Endothelial cell of umbilical vein (primary cell): Measurements from ENCODE around the gene EEA1. TPM values are rescaled to one million over a fixed set of nuclear protein-coding genes. Genes with fewer than 3 reads are reported as not detected.

Source experiments
- BruUV-seq: library from RNA; stranded (reverse); fragments of 400-500 nt; replicated peaks from 2 replicates; lab custom pipeline; 2021; lab: Mats Ljungman, UMichigan
- CTCF ChIA-PET: fragments of 300-600, 350-600 bp; sonication (Branson Sonifier 250); formaldehyde crosslinking; loops from one replicate; lab custom pipeline; 2021; ENCODE audit warnings: antibody characterized with exemption, inconsistent platforms; lab: Charles Lee
- POLR2A ChIA-PET: fragments of 300-600, 350-600 bp; sonication (Branson Sonifier 250); formaldehyde crosslinking; loops from one replicate; lab custom pipeline; 2021; ENCODE audit warnings: antibody characterized with exemption, inconsistent platforms; lab: Charles Lee
- DNase-seq: peaks from one replicate; pipeline ENCODE4 v3.0.0-alpha.2; 2011; ENCODE audit warnings: low read depth, low spot score
- FAIRE-seq: peaks from 2 replicates; lab custom pipeline; 2011; peaks lifted over from hg19 to GRCh38; lab: Jason Lieb, UNC
- H2AFZ ChIP-seq: 2 replicates; pipeline ENCODE4 v1.6.0; 2012; ENCODE audit warnings: low read depth, low read length, control low read depth, inconsistent platforms
- H3K27ac ChIP-seq: 2 replicates; pipeline ENCODE4 v1.5.1; 2011; ENCODE audit warnings: low read depth, mild to moderate bottlenecking, control low read depth, low read length, moderate library complexity; ENCODE audit not compliant: insufficient read depth
- H3K27me3 ChIP-seq, 2 experiments: 2 replicates each; pipeline versions ENCODE4 v1.6.0 to v1.6.1; 2011; ENCODE audit warnings: low read length in 2 of 2, mixed read lengths in 1 of 2; ENCODE audit not compliant: control insufficient read depth in 2 of 2, insufficient read depth in 2 of 2
- H3K36me3 ChIP-seq, 2 experiments: 2 replicates in 1 of 2; 3 replicates in 1 of 2; pipeline ENCODE4 v1.5.1; 2011; ENCODE audit warnings: low read length in 2 of 2, mild to moderate bottlenecking in 1 of 2, moderate library complexity in 1 of 2; ENCODE audit not compliant: control insufficient read depth in 2 of 2, insufficient read depth in 2 of 2; ENCODE audit errors: extremely low read depth in 1 of 2
- H3K4me1 ChIP-seq: 3 replicates; pipeline ENCODE4 v1.5.1; 2011; ENCODE audit warnings: mild to moderate bottlenecking, low read length; ENCODE audit not compliant: control insufficient read depth, insufficient read depth; ENCODE audit errors: extremely low read depth
- H3K4me2 ChIP-seq: 2 replicates; pipeline ENCODE4 v1.6.1; 2011; ENCODE audit warnings: low read length, control low read depth, mixed read lengths; ENCODE audit not compliant: insufficient read depth
- H3K4me3 ChIP-seq, 3 experiments: fragments of 200-600 bp in 1 of 3; sonication (generic), shearing (Covaris generic) in 1 of 3; replicated peaks in 1 of 3; 2 replicates each; pipeline ENCODE4 v1.5.1; 2011 to 2016; ENCODE audit warnings: control low read depth in 3 of 3, low read length in 3 of 3, mild to moderate bottlenecking in 2 of 3, inconsistent platforms in 1 of 3, low read depth in 1 of 3, moderate library complexity in 1 of 3; ENCODE audit not compliant: insufficient read depth in 1 of 3
- H3K79me2 ChIP-seq: 2 replicates; pipeline ENCODE4 v1.6.0; 2012; ENCODE audit warnings: low read length, inconsistent platforms; ENCODE audit not compliant: control insufficient read depth, insufficient read depth
- H3K9ac ChIP-seq: replicated peaks from 2 replicates; pipeline ENCODE3; 2011; ENCODE audit warnings: low read length, control low read depth; ENCODE audit not compliant: insufficient read depth; ENCODE audit errors: extremely low read depth
- H3K9me1 ChIP-seq: replicated peaks from 3 replicates; pipeline ENCODE4 v1.6.0; 2011; ENCODE audit warnings: mild to moderate bottlenecking, low read length; ENCODE audit not compliant: control insufficient read depth, insufficient read depth; ENCODE audit errors: extremely low read depth
- H3K9me3 ChIP-seq: replicated peaks from 2 replicates; pipeline ENCODE4 v1.5.1; 2012; ENCODE audit warnings: low read length, inconsistent platforms; ENCODE audit not compliant: control insufficient read depth, insufficient read depth
- H4K20me1 ChIP-seq: replicated peaks from 2 replicates; pipeline ENCODE3; 2011; ENCODE audit warnings: mild to moderate bottlenecking, low read length; ENCODE audit not compliant: control insufficient read depth, insufficient read depth; ENCODE audit errors: extremely low read depth
- EZH2 ChIP-seq: IDR thresholded peaks from 2 replicates; pipeline ENCODE4 v1.6.1; 2012; ENCODE audit warnings: borderline replicate concordance, low read depth, mild to moderate bottlenecking, moderate library complexity, low read length, inconsistent platforms; ENCODE audit not compliant: severe bottlenecking
- FOS ChIP-seq: IDR thresholded peaks from 2 replicates; pipeline ENCODE4 v1.6.1; 2011; ENCODE audit warnings: mild to moderate bottlenecking, low read length, moderate library complexity, borderline replicate concordance; ENCODE audit not compliant: insufficient read depth
- GATA2 ChIP-seq: IDR thresholded peaks from 2 replicates; pipeline ENCODE4 v1.7.0; 2011; ENCODE audit warnings: low read depth, mild to moderate bottlenecking, moderate library complexity, mixed read lengths, low read length; ENCODE audit not compliant: insufficient read length, insufficient read depth
- JUN ChIP-seq: IDR thresholded peaks from 2 replicates; pipeline ENCODE4 v1.6.1; 2011; ENCODE audit warnings: borderline replicate concordance, low read depth; ENCODE audit not compliant: insufficient read length, insufficient read depth
- MYC ChIP-seq: IDR thresholded peaks from one replicate; pipeline ENCODE4 v1.6.1; 2011; ENCODE audit warnings: mild to moderate bottlenecking, low read depth, low read length
- POLR2A ChIP-seq: IDR thresholded peaks from 2 replicates; pipeline ENCODE4 v1.6.1; 2012; ENCODE audit warnings: low read depth, mild to moderate bottlenecking, control low read depth, low read length
- POLR2AphosphoS5 ChIP-seq: IDR thresholded peaks from 2 replicates; pipeline ENCODE4 v1.6.1; 2012; ENCODE audit warnings: low read depth, mild to moderate bottlenecking, control low read depth, low read length, moderate library complexity; ENCODE audit not compliant: insufficient read depth
- dilution Hi-C: fragments of 300-500 bp; cut with MboI; formaldehyde crosslinking; loops from one replicate; pipeline ENCODE4 v1.15.0; 2019; ENCODE audit warnings: low sequenced_read_pairs; ENCODE audit not compliant: extremely low pct_ligation_motif_present
- intact Hi-C: fragments of 100-400 bp; cut with micrococcal nuclease; formaldehyde crosslinking; loops from one replicate; pipeline ENCODE4 v1.10.0; 2022
- polyA plus RNA-seq, 4 experiments: library from polyadenylated mRNA; depleted of rRNA in 3 of 4; stranded (reverse) in 3 of 4; unstranded in 1 of 4; fragments of >200 nt; gene quantifications; 2 replicates each; pipeline versions ENCODE4 v1.2.1 to v1.2.3, GENCODE V29; 2011 to 2012; ENCODE audit warnings: missing spikeins in 1 of 4
- total RNA-seq: library from RNA; stranded (reverse); gene quantifications from 2 replicates; pipeline ENCODE4 v1.2.3, GENCODE V29; 2021
- TF ChIP-seq, protein P1 (sequence below): IDR thresholded peaks from 2 replicates; pipeline ENCODE4 v1.6.1; 2011; ENCODE audit not compliant: insufficient read depth, insufficient read length
- TF ChIP-seq, protein P2 (sequence below), 2 donors: IDR thresholded peaks; 1 replicate in 1 of 2; 2 replicates in 1 of 2; pipeline ENCODE4 v1.5.1; 2011; ENCODE audit warnings: low read length in 2 of 2, mild to moderate bottlenecking in 2 of 2, moderate library complexity in 2 of 2, control low read depth in 1 of 2, inconsistent platforms in 1 of 2, low read depth in 1 of 2; ENCODE audit not compliant: insufficient read depth in 1 of 2; ENCODE audit errors: extremely low read depth in 1 of 2

The EEA1 gene
- total and polyA plus RNA-seq, 2 donors (not counting 3 experiments of a cell fraction or from before 2014, with no cell fraction given): 2.6 to 38.8 TPM

DNA sequence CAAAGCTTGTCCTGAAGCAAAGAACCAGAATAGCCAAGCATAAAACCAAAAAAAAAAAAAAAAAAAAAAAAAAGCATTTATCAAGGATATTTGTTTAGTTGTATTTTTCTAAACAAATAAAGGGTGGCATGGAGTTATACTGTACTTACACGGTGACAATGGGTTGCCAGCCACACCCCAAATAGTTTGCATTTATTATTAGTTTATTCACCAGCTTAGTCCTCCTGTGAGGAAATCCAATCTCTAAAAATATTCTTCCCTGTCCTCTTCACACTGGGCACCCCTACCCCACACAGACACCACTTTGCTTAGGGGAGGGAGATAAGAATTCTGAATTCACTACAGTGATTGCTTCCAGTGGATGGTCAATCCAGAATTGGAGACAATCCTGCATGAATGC, 207.4 kb downstream of the EEA1 start:
- H3K79me2 ChIP-seq: no peaks in the 10 kb centered on the region
- dilution Hi-C loops (no loop called here), intact Hi-C loops (no loop called here)
- BruUV-seq: no TSS peak
- no peaks in the 10 kb centered on the region for H3K9me1 ChIP-seq
- no peaks in the 10 kb centered on the region for H3K27me3 ChIP-seq
- ChIA-PET POLR2A (interaction anchor here (0.7 kb wide), 1 partner anchor 9 kb away, joined by 7 read pairs; no protein-coding TSS in a partner anchor), CTCF (interaction anchor here (1.8 kb wide), 1 partner anchor 698 kb away, joined by 4 read pairs; no protein-coding TSS in a partner anchor)
- H3K27ac ChIP-seq: no peak overlapping the region
- no peaks in the 10 kb centered on the region for H3K36me3 ChIP-seq
- TF ChIP-seq MYC: no peak
- H4K20me1 ChIP-seq: no peaks in the 10 kb centered on the region
- H3K4me2 ChIP-seq: no peak overlapping the region
- H3K9me3 ChIP-seq: no peaks in the 10 kb centered on the region
- H3K4me1 ChIP-seq: no peaks in the 10 kb centered on the region
- DNase-seq (no peak), FAIRE-seq (no peak)
- no peak overlapping the region for H3K9ac ChIP-seq
- no peak overlapping the region for H3K4me3 ChIP-seq
- no peak overlapping the region for H2AFZ ChIP-seq

DNA sequence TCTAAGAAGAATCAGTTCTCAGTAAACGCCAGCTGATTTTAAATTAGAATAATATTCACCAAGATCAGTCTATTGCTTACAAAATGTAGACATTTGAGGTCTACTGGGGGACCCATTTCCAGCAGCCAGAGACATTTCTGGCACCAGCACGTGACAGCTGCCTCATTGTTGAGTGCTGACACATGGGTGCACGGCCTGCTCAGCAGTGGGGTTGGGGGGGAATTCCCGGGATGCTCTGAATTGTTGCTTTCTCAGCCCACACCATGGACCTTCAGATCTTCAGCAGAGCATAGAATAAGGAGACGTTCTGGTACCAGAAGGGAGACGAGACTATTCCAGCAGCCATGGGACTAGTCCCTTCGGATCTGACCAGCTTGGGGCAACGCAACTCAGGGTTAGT, 208.0 kb downstream of the EEA1 start:
- Histone ChIP-seq H3K27ac (no peak overlapping the region), H3K4me2 (no peak overlapping the region), H4K20me1 (no peaks in the 10 kb centered on the region), H2AFZ (no peak overlapping the region), H3K27me3 (no peaks in the 10 kb centered on the region), H3K4me3 (no peak overlapping the region), H3K9ac (no peak overlapping the region), H3K36me3 (no peaks in the 10 kb centered on the region), H3K4me1 (no peaks in the 10 kb centered on the region), H3K79me2 (no peaks in the 10 kb centered on the region), H3K9me3 (no peaks in the 10 kb centered on the region), H3K9me1 (no peaks in the 10 kb centered on the region)
- FAIRE-seq (no peak), DNase-seq (no peak)
- dilution Hi-C loops: no loop called here
- TF ChIP-seq FOS (no peak), MYC (no peak), POLR2AphosphoS5 (no peak), JUN (no peak), EZH2 (no peak), POLR2A (no peak), GATA2 (no peak)
- TF ChIP-seq, protein P1, sequence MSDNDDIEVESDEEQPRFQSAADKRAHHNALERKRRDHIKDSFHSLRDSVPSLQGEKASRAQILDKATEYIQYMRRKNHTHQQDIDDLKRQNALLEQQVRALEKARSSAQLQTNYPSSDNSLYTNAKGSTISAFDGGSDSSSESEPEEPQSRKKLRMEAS: no peak
- TF ChIP-seq, protein P2, sequence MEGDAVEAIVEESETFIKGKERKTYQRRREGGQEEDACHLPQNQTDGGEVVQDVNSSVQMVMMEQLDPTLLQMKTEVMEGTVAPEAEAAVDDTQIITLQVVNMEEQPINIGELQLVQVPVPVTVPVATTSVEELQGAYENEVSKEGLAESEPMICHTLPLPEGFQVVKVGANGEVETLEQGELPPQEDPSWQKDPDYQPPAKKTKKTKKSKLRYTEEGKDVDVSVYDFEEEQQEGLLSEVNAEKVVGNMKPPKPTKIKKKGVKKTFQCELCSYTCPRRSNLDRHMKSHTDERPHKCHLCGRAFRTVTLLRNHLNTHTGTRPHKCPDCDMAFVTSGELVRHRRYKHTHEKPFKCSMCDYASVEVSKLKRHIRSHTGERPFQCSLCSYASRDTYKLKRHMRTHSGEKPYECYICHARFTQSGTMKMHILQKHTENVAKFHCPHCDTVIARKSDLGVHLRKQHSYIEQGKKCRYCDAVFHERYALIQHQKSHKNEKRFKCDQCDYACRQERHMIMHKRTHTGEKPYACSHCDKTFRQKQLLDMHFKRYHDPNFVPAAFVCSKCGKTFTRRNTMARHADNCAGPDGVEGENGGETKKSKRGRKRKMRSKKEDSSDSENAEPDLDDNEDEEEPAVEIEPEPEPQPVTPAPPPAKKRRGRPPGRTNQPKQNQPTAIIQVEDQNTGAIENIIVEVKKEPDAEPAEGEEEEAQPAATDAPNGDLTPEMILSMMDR (IDR thresholded peaks at IDR 0.05; ENCODE audit: extremely low read depth in 1 of 2, insufficient read depth in 1 of 2, low read depth in 1 of 2, low read length in 2 of 2): no peak
- intact Hi-C loops: no loop called here
- POLR2A ChIA-PET: interaction anchor here (0.7 kb wide), 1 partner anchor 9 kb away, joined by 7 read pairs; no protein-coding TSS in a partner anchor
- no TSS peak for BruUV-seq
- CTCF ChIA-PET: interaction anchor here (0.6 to 1.8 kb wide), 2 partner anchors 33 to 698 kb away, joined by 3 to 4 read pairs; no protein-coding TSS in a partner anchor
